GM18861 (cell line): ENCODE measurements around the gene WFIKKN1.

Source experiments
- ATAC-seq: cut with Tn5 transposase; IDR thresholded peaks from one replicate; pipeline ENCODE4 v1.9.1; 2021; ENCODE audit not compliant: unreplicated experiment

The WFIKKN1 gene

GRCh38 chr16:652454-653305 lies 21.9 kb downstream of the WFIKKN1 start:
- no peak for ATAC-seq

- no peak for ATAC-seq
These were observed 23.2 kb downstream of the WFIKKN1 start for GRCh38 chr16:654034-654433.

- ATAC-seq = no peak
These were observed 26.7 kb downstream of the WFIKKN1 start for GRCh38 chr16:657487-657886.

- no peak for ATAC-seq
These were observed 28.1 kb downstream of the WFIKKN1 start for GRCh38 chr16:658679-659571.

- no peak for ATAC-seq
These were observed 28.8 kb downstream of the WFIKKN1 start for GRCh38 chr16:659618-660017.

GRCh38 chr16:660132-660458 lies 29.3 kb downstream of the WFIKKN1 start:
- ATAC-seq = no peak

GRCh38 chr16:660459-661183 lies 29.8 kb downstream of the WFIKKN1 start:
- ATAC-seq = no peak

GRCh38 chr16:661184-661821 lies 30.5 kb downstream of the WFIKKN1 start:
- no peak for ATAC-seq

GRCh38 chr16:662095-662494 lies 31.3 kb downstream of the WFIKKN1 start:
- ATAC-seq = no peak

GRCh38 chr16:662597-662996 lies 31.8 kb downstream of the WFIKKN1 start:
- ATAC-seq = no peak

- no peak for ATAC-seq
These were observed 35.8 kb downstream of the WFIKKN1 start for GRCh38 chr16:666572-666971.

- ATAC-seq = no peak
These were observed 36.5 kb downstream of the WFIKKN1 start for GRCh38 chr16:667113-667779.

GRCh38 chr16:667780-668518 lies 37.2 kb downstream of the WFIKKN1 start, which contains the start of gene RHOT2:
Gene RHOT2 (plus strand): TSS chr16:668132. CDS start chr16:668200, 68 bp downstream.
- ATAC-seq = peak; percentile 67

GRCh38 chr16:668519-669171 lies 37.9 kb downstream of the WFIKKN1 start:
- no peak for ATAC-seq

GRCh38 chr16:669666-670065 lies 38.9 kb downstream of the WFIKKN1 start:
- no peak for ATAC-seq

GRCh38 chr16:670485-671352 lies 39.9 kb downstream of the WFIKKN1 start:
- ATAC-seq = no peak

GRCh38 chr16:671353-672131 lies 40.8 kb downstream of the WFIKKN1 start:
- no peak for ATAC-seq
